ENCODE results near the gene ITGB3BP.

GRCh38 chr1:63411066-63411465 is 112.0 kb downstream of the ITGB3BP start:
- TF ChIP-seq, protein P1, sequence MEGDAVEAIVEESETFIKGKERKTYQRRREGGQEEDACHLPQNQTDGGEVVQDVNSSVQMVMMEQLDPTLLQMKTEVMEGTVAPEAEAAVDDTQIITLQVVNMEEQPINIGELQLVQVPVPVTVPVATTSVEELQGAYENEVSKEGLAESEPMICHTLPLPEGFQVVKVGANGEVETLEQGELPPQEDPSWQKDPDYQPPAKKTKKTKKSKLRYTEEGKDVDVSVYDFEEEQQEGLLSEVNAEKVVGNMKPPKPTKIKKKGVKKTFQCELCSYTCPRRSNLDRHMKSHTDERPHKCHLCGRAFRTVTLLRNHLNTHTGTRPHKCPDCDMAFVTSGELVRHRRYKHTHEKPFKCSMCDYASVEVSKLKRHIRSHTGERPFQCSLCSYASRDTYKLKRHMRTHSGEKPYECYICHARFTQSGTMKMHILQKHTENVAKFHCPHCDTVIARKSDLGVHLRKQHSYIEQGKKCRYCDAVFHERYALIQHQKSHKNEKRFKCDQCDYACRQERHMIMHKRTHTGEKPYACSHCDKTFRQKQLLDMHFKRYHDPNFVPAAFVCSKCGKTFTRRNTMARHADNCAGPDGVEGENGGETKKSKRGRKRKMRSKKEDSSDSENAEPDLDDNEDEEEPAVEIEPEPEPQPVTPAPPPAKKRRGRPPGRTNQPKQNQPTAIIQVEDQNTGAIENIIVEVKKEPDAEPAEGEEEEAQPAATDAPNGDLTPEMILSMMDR (IDR thresholded peaks at IDR 0.05; ENCODE audit: poor library complexity), result no peak
- TF ChIP-seq EZH2 (IDR thresholded peaks at IDR 0.05; ENCODE audit: borderline replicate concordance) (no peak), EZH2phosphoT487 (IDR thresholded peaks at IDR 0.05; ENCODE audit: low read depth, severe bottlenecking, unreplicated experiment) (no peak)
